HepG2 (cell line): ENCODE data around the gene UBB. TPM values are rescaled to one million over a fixed set of nuclear protein-coding genes. Genes with fewer than 3 reads are reported as not detected.

Source experiments
- ETV5 ChIP-seq: IDR thresholded peaks from 2 replicates; pipeline ENCODE4 v1.6.1; 2018; ENCODE audit warnings: missing biosample characterization, missing genetic modification reagents, inconsistent platforms, borderline replicate concordance
- FOXK1 ChIP-seq: sonication (generic); formaldehyde crosslinking; IDR thresholded peaks from 2 replicates; pipeline ENCODE4 v1.4.0; 2020; ENCODE audit warnings: low read depth, missing genetic modification reagents, borderline replicate concordance
- GATAD1 ChIP-seq: IDR thresholded peaks from 2 replicates; pipeline ENCODE4 v1.6.1; 2016; ENCODE audit warnings: missing genetic modification reagents, missing compliant biosample characterization
- HDAC2 ChIP-seq: sonication (generic); formaldehyde crosslinking; IDR thresholded peaks from 2 replicates; pipeline ENCODE4 v1.4.0; 2020; ENCODE audit warnings: missing genetic modification reagents
- HOXA5 ChIP-seq: sonication (generic); formaldehyde crosslinking; IDR thresholded peaks from 2 replicates; pipeline ENCODE4 v1.4.0; 2020; ENCODE audit warnings: missing genetic modification reagents
- NFYB ChIP-seq: sonication (generic); formaldehyde crosslinking; IDR thresholded peaks from 2 replicates; pipeline ENCODE4 v1.4.0; 2020; ENCODE audit warnings: missing genetic modification reagents
- PHF5A ChIP-seq: IDR thresholded peaks from one replicate; pipeline ENCODE4 v1.6.1; 2018; ENCODE audit warnings: low read depth, missing genetic modification reagents; ENCODE audit not compliant: unreplicated experiment
- SMAD1 ChIP-seq: sonication (generic); formaldehyde crosslinking; IDR thresholded peaks from 2 replicates; pipeline ENCODE4 v1.4.0; 2020; ENCODE audit warnings: missing genetic modification reagents, low read depth, mild to moderate bottlenecking, borderline replicate concordance
- SRSF9 ChIP-seq: fragments of 200-400 bp; formaldehyde crosslinking; IDR thresholded peaks from 2 replicates; pipeline ENCODE4 v1.6.1; 2018; ENCODE audit warnings: borderline replicate concordance, mild to moderate bottlenecking, low read depth, low read length; ENCODE audit not compliant: insufficient read depth, poor library complexity, severe bottlenecking
- ZMYM3 ChIP-seq: sonication (generic); formaldehyde crosslinking; IDR thresholded peaks from 2 replicates; pipeline ENCODE4 v1.5.1; 2020; ENCODE audit warnings: mild to moderate bottlenecking, missing genetic modification reagents
- ZNF274 ChIP-seq: sonication (generic); formaldehyde crosslinking; IDR thresholded peaks from 2 replicates; pipeline ENCODE4 v1.5.1; 2020; ENCODE audit warnings: mild to moderate bottlenecking, missing genetic modification reagents
- ZNF451 ChIP-seq: sonication (generic); formaldehyde crosslinking; IDR thresholded peaks from 2 replicates; pipeline ENCODE4 v1.5.0; 2020; ENCODE audit warnings: mild to moderate bottlenecking, missing genetic modification reagents
- ZSCAN31 ChIP-seq: sonication (generic); formaldehyde crosslinking; IDR thresholded peaks from 2 replicates; pipeline ENCODE4 v1.5.0; 2020; ENCODE audit warnings: low read depth, mild to moderate bottlenecking, missing genetic modification reagents
- polyA plus RNA-seq, 8 experiments: library from polyadenylated mRNA; depleted of rRNA in 3 of 8; stranded (reverse) in 7 of 8; unstranded in 1 of 8; fragments of >200 nt; fragmentation: Illumina TruSeq in 4 of 8; extraction: Trizol in 4 of 8; gene quantifications; 2 replicates each; pipeline versions ENCODE4 v1.2.1 to v1.2.3, GENCODE V29; 2011 to 2016; ENCODE audit warnings: low read depth in 4 of 8, missing spikeins in 1 of 8, mixed read lengths in 1 of 8; ENCODE audit not compliant: insufficient read depth in 1 of 8
- total RNA-seq, 5 experiments: library from RNA; depleted of rRNA; stranded (reverse); fragments of >200 nt; fragmentation: Illumina TruSeq; extraction: Trizol; gene quantifications; 2 replicates each; pipeline ENCODE4 v1.2.3, GENCODE V29; 2016; ENCODE audit warnings: low read depth in 1 of 5
- TF ChIP-seq, protein P1 (sequence below), 2 experiments: fragments of 450-650 bp in 1 of 2; sonication (generic) in 1 of 2; formaldehyde crosslinking in 1 of 2; IDR thresholded peaks; 2 replicates each; pipeline versions ENCODE4 v1.6.1 to v1.8.0; 2016 to 2022; ENCODE audit warnings: antibody characterized with exemption in 1 of 2, mild to moderate bottlenecking in 1 of 2, missing genetic modification reagents in 1 of 2
- TF ChIP-seq, protein P2 (sequence below): sonication (generic); formaldehyde crosslinking; IDR thresholded peaks from 2 replicates; pipeline ENCODE4 v1.5.0; 2020; ENCODE audit warnings: mild to moderate bottlenecking, missing genetic modification reagents

Gene UBB
- total and polyA plus RNA-seq, 2 of the 13 experiments (the other 11 are each of a cell fraction or from before 2014, with no cell fraction given): 1,130 to 2,066 TPM

GRCh38 chr17:16425698-16426659, 45.1 kb downstream of the UBB start (continued):
- TF ChIP-seq, protein P1, sequence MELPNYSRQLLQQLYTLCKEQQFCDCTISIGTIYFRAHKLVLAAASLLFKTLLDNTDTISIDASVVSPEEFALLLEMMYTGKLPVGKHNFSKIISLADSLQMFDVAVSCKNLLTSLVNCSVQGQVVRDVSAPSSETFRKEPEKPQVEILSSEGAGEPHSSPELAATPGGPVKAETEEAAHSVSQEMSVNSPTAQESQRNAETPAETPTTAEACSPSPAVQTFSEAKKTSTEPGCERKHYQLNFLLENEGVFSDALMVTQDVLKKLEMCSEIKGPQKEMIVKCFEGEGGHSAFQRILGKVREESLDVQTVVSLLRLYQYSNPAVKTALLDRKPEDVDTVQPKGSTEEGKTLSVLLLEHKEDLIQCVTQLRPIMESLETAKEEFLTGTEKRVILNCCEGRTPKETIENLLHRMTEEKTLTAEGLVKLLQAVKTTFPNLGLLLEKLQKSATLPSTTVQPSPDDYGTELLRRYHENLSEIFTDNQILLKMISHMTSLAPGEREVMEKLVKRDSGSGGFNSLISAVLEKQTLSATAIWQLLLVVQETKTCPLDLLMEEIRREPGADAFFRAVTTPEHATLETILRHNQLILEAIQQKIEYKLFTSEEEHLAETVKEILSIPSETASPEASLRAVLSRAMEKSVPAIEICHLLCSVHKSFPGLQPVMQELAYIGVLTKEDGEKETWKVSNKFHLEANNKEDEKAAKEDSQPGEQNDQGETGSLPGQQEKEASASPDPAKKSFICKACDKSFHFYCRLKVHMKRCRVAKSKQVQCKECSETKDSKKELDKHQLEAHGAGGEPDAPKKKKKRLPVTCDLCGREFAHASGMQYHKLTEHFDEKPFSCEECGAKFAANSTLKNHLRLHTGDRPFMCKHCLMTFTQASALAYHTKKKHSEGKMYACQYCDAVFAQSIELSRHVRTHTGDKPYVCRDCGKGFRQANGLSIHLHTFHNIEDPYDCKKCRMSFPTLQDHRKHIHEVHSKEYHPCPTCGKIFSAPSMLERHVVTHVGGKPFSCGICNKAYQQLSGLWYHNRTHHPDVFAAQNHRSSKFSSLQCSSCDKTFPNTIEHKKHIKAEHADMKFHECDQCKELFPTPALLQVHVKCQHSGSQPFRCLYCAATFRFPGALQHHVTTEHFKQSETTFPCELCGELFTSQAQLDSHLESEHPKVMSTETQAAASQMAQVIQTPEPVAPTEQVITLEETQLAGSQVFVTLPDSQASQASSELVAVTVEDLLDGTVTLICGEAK (IDR thresholded peaks at IDR 0.05): no peak
- TF ChIP-seq, protein P1 (CRISPR knock-in tag; IDR thresholded peaks at IDR 0.05): peak; percentile 37; the same call in 1 of the 2 replicates
- TF ChIP-seq ZSCAN31 (CRISPR knock-in tag) (peak; percentile 53; the same call in 1 of the 2 replicates), PHF5A (CRISPR knock-in tag) (no peak), ZNF274 (CRISPR knock-in tag) (no peak), HOXA5 (CRISPR knock-in tag) (0 out of 2 replicates have a peak, but pooled peaks have one; percentile 14), ETV5 (CRISPR knock-in tag) (peak; percentile 50; the same call in 1 of the 2 replicates), SRSF9 (no peak), GATAD1 (no peak), FOXK1 (CRISPR knock-in tag) (no peak), SMAD1 (CRISPR knock-in tag) (no peak), HDAC2 (CRISPR knock-in tag) (peak; percentile 81), ZMYM3 (CRISPR knock-in tag) (peak; percentile 77), NFYB (CRISPR knock-in tag) (no peak), ZNF451 (CRISPR knock-in tag) (no peak)
- TF ChIP-seq, protein P2, sequence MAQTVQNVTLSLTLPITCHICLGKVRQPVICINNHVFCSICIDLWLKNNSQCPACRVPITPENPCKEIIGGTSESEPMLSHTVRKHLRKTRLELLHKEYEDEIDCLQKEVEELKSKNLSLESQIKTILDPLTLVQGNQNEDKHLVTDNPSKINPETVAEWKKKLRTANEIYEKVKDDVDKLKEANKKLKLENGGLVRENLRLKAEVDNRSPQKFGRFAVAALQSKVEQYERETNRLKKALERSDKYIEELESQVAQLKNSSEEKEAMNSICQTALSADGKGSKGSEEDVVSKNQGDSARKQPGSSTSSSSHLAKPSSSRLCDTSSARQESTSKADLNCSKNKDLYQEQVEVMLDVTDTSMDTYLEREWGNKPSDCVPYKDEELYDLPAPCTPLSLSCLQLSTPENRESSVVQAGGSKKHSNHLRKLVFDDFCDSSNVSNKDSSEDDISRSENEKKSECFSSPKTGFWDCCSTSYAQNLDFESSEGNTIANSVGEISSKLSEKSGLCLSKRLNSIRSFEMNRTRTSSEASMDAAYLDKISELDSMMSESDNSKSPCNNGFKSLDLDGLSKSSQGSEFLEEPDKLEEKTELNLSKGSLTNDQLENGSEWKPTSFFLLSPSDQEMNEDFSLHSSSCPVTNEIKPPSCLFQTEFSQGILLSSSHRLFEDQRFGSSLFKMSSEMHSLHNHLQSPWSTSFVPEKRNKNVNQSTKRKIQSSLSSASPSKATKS (CRISPR knock-in tag): no peak
